BLaER1 treated with 17β-estradiol and CSF1 and Interleukin-3, amounts not matched to agents 10 nM and 100 nM (cell line): ENCODE results near the gene SELENBP1.

Experiments used
- H3K27ac ChIP-seq, 11 experiments: shearing (Covaris generic); formaldehyde crosslinking; 2 replicates each; pipeline ENCODE4 v1.8.1; 2022
- H3K27me3 ChIP-seq, 11 experiments: shearing (Covaris generic); formaldehyde crosslinking; 2 replicates each; pipeline ENCODE4 v1.8.1; 2022
- H3K36me3 ChIP-seq, 11 experiments: shearing (Covaris generic); formaldehyde crosslinking; 2 replicates each; pipeline ENCODE4 v1.8.1; 2022
- H3K4me1 ChIP-seq, 10 experiments: shearing (Covaris generic); formaldehyde crosslinking; 2 replicates each; pipeline ENCODE4 v1.8.1; 2022
- H3K4me2 ChIP-seq, 11 experiments: shearing (Covaris generic); formaldehyde crosslinking; 2 replicates each; pipeline ENCODE4 v1.8.1; 2022
- H3K4me3 ChIP-seq, 10 experiments: shearing (Covaris generic); formaldehyde crosslinking; 2 replicates each; pipeline ENCODE4 v1.8.1; 2022
- H3K9ac ChIP-seq, 11 experiments: shearing (Covaris generic); formaldehyde crosslinking; 2 replicates each; pipeline ENCODE4 v1.8.1; 2022
- H3K9me3 ChIP-seq, 11 experiments: shearing (Covaris generic); formaldehyde crosslinking; replicated peaks in 1 of 11; 2 replicates each; pipeline ENCODE4 v1.8.1; 2022
- H4K20me1 ChIP-seq, 11 experiments: shearing (Covaris generic); formaldehyde crosslinking; 2 replicates each; pipeline ENCODE4 v1.8.1; 2022
- Cebpa-rat ChIP-seq, 11 experiments: shearing (Covaris generic); IDR thresholded peaks; 2 replicates each; pipeline ENCODE4 v1.8.1; 2022

The SELENBP1 gene

DNA sequence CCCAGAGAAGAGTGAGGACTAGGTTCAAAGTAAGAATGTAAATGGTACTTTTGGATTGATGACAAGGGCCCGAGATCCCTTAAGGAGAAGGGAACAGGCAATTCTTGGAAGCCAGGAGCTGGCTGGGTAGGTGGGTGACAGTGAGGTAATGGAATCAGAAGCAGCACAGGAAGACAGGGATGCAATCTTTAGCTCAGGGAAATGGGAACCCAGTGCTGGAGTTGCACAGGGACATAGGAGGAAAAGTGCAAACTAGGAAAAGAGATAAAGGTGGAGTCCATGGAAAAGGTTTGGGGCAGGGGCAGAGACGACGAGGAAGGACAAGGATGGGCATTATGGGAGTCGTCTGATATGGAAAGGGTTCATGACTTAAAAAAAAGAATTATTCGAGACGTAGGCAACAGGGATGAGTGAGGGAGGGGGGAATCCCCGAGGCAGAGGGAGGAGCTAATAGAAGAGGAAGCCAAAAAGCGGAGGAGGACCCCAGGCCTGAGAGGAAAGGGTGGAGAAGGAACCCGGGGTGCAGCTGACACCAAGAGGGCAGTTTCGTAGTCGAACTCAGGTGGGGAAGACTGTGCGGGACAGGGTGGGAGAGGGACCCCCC lies 45.8 kb downstream of the SELENBP1 start:
- H3K36me3 ChIP-seq = peaks cover 29 to 44% (median 41%) of the 10 kb centered on the region in 11 experiments
- H3K4me2 ChIP-seq = peak overlapping the region; percentile 92 to 99 (median 98)
- H3K9ac ChIP-seq = peak overlapping the region; percentile 91 to 99 (median 97)
- peaks cover 0 to 48% (median 10%) of the 10 kb centered on the region in 11 experiments; a peak in 11 of 22 replicates for H4K20me1 ChIP-seq
- H3K9me3 ChIP-seq = no peaks in the 10 kb centered on the region
- TF ChIP-seq Cebpa-rat (IDR thresholded peaks at IDR 0.05) = no peak
- H3K27ac ChIP-seq = peak overlapping the region; percentile 94 to 100 (median 97)
- H3K4me1 ChIP-seq = peaks cover 28 to 49% (median 35%) of the 10 kb centered on the region in 10 experiments
- peak overlapping the region; percentile 63 to 82 (median 75) for H3K4me3 ChIP-seq
- H3K27me3 ChIP-seq = no peaks in the 10 kb centered on the region

DNA sequence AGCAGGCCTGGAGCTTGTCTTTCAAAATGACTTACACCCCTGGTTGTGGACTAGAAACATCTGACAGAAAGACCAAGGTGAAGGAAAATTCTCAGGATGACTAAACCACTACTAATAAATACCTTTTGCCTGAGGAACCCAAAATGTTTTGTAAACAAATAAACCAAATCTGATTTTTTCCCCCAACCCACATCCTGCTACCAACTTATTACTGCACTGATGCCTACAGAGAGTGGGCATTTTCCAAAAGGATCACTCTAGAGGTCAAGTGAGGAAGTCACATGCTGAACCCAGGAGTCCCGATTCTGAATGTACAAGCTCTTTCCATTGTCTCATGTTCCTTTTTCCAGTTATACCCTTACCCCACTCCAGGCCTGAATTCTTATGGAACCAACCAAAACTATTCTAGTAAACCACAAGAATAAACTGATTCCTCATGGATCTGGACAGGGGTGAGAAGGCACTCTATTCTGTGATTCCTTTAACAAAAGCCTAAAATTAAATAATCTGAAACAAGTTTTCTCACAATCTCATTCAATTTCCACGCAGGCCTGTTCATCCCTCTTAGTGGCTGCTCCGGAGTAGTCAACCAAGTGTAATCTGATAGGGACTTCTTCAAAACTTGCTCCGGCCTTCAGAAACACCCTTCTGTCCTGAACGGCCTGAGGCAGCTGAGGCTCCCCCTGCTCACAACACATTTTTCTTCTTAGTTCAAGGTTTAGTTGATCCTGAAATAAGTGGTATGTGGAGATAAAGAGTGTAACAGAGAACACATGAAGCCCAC lies 46.7 kb downstream of the SELENBP1 start:
- Histone ChIP-seq H3K9me3 (no peaks in the 10 kb centered on the region), H3K4me1 (peaks cover 28 to 49% (median 36%) of the 10 kb centered on the region in 10 experiments), H3K4me2 (peak overlapping the region; percentile 92 to 99 (median 98)), H3K27ac (peak overlapping the region; percentile 94 to 100 (median 97); a peak in 15 of 22 replicates), H4K20me1 (peaks cover 0 to 56% (median 17%) of the 10 kb centered on the region in 11 experiments; a peak in 14 of 22 replicates), H3K9ac (peak overlapping the region; percentile 91 to 99 (median 97)), H3K27me3 (no peaks in the 10 kb centered on the region), H3K36me3 (peaks cover 35 to 52% (median 48%) of the 10 kb centered on the region in 11 experiments), H3K4me3 (peak overlapping the region; percentile 63 to 82 (median 75))
- TF ChIP-seq Cebpa-rat (IDR thresholded peaks at IDR 0.05) = no peak

DNA sequence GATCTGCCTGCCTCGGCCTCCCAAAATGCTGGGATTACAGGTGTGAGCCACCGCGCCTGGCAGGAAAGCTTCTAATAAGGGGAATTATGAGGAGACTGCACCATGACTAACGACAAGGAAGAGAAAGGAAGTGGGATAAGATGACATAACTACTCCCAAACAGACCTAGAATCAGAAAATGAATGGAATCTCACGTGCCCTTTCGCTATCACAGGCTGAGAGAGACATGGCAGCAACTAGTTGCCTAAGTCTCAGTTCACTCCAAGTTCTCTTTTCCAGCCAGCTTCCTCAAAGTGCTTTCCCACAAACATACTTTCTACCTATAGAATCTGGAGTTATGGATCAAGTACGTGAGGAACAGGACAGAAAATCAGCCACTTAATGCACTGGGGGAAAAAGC lies 47.3 kb downstream of the SELENBP1 start:
- TF ChIP-seq Cebpa-rat (IDR thresholded peaks at IDR 0.05) = no peak
- peak overlapping the region in 8 of 11 experiments; percentile 5 to 99 (median 97); a peak in 7 of 22 replicates for H3K9ac ChIP-seq

DNA sequence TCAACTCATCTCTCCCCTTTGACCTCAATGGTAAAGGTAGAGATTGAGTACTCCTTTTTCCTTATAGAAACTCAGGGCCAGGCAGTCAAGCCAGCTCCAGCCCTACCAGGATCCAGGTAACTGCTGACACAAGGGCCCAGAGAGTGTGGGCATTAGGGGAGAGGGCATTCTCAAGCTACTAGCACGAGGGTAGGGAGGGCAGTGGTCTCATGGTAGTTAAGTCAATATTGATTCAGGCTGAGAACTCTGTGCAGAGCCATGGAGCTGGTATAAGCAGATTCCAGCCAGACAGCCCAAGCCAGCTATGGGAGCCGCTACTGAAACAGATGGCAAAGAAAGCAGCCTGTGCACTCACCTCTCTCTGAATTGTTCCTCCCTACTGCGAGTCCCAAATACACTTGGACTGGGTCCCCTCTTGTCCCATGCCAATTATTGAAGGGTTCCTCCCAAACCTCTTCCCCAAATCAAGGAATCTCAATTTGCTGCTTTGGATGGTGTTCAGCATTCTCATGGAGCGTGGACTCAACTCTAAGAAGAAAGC lies 48.0 kb downstream of the SELENBP1 start:
- TF ChIP-seq Cebpa-rat (IDR thresholded peaks at IDR 0.05) = no peak
- H4K20me1 ChIP-seq = peaks cover 8 to 70% (median 30%) of the 10 kb centered on the region in 11 experiments; a peak in 14 of 22 replicates
- H3K4me3 ChIP-seq = no peak overlapping the region
- peaks cover 47 to 66% (median 61%) of the 10 kb centered on the region in 11 experiments for H3K36me3 ChIP-seq
- no peaks in the 10 kb centered on the region for H3K9me3 ChIP-seq
- peaks cover 21 to 49% (median 37%) of the 10 kb centered on the region in 10 experiments for H3K4me1 ChIP-seq
- H3K4me2 ChIP-seq = peak overlapping the region in 6 of 11 experiments; percentile 94 to 99 (median 97); a peak in 8 of 22 replicates
- H3K27ac ChIP-seq = no peak overlapping the region
- H3K9ac ChIP-seq = no peak overlapping the region
- H3K27me3 ChIP-seq = no peaks in the 10 kb centered on the region

More for the DNA sequence above, 47.3 kb downstream of the SELENBP1 start:
- peaks cover 41 to 58% (median 54%) of the 10 kb centered on the region in 11 experiments for H3K36me3 ChIP-seq
- H3K27ac ChIP-seq = peak overlapping the region in 5 of 11 experiments; percentile 1 to 100 (median 97); a peak in 4 of 22 replicates
- peak overlapping the region in 4 of 10 experiments; percentile 6 to 81 (median 65); a peak in 4 of 20 replicates for H3K4me3 ChIP-seq
- no peaks in the 10 kb centered on the region for H3K27me3 ChIP-seq
- H3K9me3 ChIP-seq = no peaks in the 10 kb centered on the region
- peak overlapping the region; percentile 92 to 99 (median 98) for H3K4me2 ChIP-seq
- peaks cover 27 to 49% (median 37%) of the 10 kb centered on the region in 10 experiments for H3K4me1 ChIP-seq
- H4K20me1 ChIP-seq = peaks cover 1 to 62% (median 23%) of the 10 kb centered on the region in 11 experiments; a peak in 14 of 22 replicates

DNA sequence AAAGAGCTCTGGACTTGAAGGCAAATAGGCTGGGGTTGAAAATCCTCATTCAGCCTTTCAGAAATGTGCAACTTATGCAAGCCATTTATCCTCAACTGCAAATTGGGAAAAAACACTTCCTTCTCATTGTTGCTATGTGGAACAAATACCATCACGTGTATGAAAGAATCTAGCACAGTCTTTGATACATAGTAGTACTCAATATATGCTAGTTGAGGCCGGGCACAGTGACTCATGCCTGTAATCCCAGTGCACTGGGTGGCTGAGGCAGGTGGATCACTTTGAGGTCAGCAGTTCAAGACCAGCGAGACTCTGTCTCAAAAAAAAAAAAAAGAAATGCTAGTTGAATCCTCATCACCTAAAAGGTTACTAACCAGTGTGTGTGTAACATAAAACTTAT lies 53.5 kb downstream of the SELENBP1 start:
- no peaks in the 10 kb centered on the region for H3K27me3 ChIP-seq
- H3K4me1 ChIP-seq = peaks cover 7 to 37% (median 20%) of the 10 kb centered on the region in 10 experiments; a peak in 19 of 20 replicates
- peaks cover 4 to 83% (median 55%) of the 10 kb centered on the region in 11 experiments; a peak in 16 of 22 replicates for H4K20me1 ChIP-seq
- TF ChIP-seq Cebpa-rat (IDR thresholded peaks at IDR 0.05) = no peak
- no peak overlapping the region for H3K27ac ChIP-seq
- no peak overlapping the region for H3K4me2 ChIP-seq
- H3K9ac ChIP-seq = no peak overlapping the region
- H3K4me3 ChIP-seq = no peak overlapping the region
- H3K9me3 ChIP-seq = no peaks in the 10 kb centered on the region
- H3K36me3 ChIP-seq = peaks cover 85 to 100% (median 93%) of the 10 kb centered on the region in 11 experiments

- no peaks in the 10 kb centered on the region for H3K9me3 ChIP-seq
- peak overlapping the region in 4 of 11 experiments; percentile 2 to 22 (median 16); a peak in 3 of 22 replicates for H3K4me2 ChIP-seq
- H3K4me3 ChIP-seq = no peak overlapping the region
- H3K9ac ChIP-seq = no peak overlapping the region
- peaks cover 23 to 63% (median 46%) of the 10 kb centered on the region in 10 experiments for H3K4me1 ChIP-seq
- H3K36me3 ChIP-seq = peaks cover 80 to 100% (median 94%) of the 10 kb centered on the region in 11 experiments
- 0 out of 22 replicates have a peak overlapping the region, but pooled peaks of 1 of the 11 experiments have one; percentile 18 for H3K27ac ChIP-seq
- H4K20me1 ChIP-seq = peaks cover 26 to 91% (median 73%) of the 10 kb centered on the region in 11 experiments; a peak in 21 of 22 replicates
- no peaks in the 10 kb centered on the region for H3K27me3 ChIP-seq
- TF ChIP-seq Cebpa-rat (IDR thresholded peaks at IDR 0.05) = no peak
Observed at GRCh38 chr1:151315565-151316235, 56.8 kb downstream of the SELENBP1 start.
